ENCODE data around the gene HNF4A.

DNA sequence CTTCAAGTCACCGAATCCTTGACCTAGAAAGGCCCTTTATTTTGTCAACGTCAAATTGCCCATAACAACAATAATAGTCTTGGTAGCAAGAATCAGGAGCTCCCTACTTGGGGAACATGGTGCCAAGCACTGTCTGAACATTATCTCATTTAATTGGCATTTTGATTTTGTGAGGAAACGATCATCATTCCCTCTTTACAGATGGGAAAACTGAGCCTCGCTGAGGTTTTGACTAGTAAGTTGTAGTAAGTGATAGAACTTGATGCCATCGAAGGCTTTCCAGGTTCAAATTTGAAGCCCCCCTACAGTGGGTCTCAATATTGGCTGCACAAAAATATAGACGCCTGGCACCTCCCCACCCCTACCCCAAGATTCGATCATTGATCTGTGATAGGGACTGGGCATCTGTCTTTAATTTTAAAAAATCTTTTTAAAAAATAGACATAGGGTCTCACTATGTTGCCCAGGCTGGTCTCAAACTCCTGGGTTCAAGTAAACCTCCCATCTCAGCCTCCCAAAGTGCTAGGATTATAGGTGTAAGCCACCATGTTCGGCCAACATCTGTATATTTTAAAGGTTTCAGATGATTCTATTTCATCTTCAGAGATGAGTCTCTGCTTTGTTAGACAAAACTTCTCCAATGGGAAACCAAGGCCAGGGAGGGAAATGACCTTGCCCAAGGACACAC lies 36.7 kb downstream of the HNF4A start:
- TF ChIP-seq, protein P1, sequence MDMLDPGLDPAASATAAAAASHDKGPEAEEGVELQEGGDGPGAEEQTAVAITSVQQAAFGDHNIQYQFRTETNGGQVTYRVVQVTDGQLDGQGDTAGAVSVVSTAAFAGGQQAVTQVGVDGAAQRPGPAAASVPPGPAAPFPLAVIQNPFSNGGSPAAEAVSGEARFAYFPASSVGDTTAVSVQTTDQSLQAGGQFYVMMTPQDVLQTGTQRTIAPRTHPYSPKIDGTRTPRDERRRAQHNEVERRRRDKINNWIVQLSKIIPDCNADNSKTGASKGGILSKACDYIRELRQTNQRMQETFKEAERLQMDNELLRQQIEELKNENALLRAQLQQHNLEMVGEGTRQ (IDR thresholded peaks at IDR 0.05; ENCODE audit: low read depth, low read length): no peak
- TF ChIP-seq, protein P2, sequence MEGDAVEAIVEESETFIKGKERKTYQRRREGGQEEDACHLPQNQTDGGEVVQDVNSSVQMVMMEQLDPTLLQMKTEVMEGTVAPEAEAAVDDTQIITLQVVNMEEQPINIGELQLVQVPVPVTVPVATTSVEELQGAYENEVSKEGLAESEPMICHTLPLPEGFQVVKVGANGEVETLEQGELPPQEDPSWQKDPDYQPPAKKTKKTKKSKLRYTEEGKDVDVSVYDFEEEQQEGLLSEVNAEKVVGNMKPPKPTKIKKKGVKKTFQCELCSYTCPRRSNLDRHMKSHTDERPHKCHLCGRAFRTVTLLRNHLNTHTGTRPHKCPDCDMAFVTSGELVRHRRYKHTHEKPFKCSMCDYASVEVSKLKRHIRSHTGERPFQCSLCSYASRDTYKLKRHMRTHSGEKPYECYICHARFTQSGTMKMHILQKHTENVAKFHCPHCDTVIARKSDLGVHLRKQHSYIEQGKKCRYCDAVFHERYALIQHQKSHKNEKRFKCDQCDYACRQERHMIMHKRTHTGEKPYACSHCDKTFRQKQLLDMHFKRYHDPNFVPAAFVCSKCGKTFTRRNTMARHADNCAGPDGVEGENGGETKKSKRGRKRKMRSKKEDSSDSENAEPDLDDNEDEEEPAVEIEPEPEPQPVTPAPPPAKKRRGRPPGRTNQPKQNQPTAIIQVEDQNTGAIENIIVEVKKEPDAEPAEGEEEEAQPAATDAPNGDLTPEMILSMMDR (conservative IDR thresholded peaks at IDR 0.05; ENCODE audit: low read depth, low read length): no peak
